Subcutaneous adipose tissue (tissue), 4 donors: ENCODE results near the gene STEAP2. TPM values are rescaled to one million over a fixed set of nuclear protein-coding genes. Genes with fewer than 3 reads are reported as not detected.

ENCODE experiments used
- total RNA-seq, 4 donors: library from RNA; depleted of rRNA; stranded (reverse); fragments of >200 nt; gene quantifications; one replicate each; pipeline ENCODE4 v1.1.0, GENCODE V29; 2016
- TF ChIP-seq, protein P1 (sequence below): fragments of 450-650 bp; IDR thresholded peaks from one replicate; pipeline ENCODE4 v1.5.1; 2016; ENCODE audit warnings: low read depth, mild to moderate bottlenecking, control low read depth, antibody characterized with exemption, moderate library complexity

The STEAP2 gene
- total RNA-seq, 4 donors from 2014 or later: 10.5 to 21.2 (median 17.1) TPM

DNA sequence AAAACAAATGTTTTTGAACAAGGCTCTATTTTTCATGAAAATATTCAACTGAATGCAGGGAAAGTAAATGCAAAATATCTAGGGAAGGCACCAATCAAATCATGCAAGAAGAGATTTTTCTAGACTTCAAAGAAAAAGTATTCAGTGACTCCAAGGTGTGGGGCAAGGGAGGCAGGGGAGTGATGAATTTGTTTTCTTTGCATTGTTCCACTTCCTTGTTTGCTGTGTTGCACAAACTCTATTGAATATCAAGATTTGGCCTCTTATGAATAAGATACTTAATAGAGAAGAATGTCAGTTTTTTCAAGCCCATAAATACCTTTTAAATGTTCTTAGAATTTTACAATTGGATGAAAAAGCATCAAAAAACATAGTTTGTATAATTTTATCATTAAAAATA, 30.9 kb upstream of the STEAP2 start:
- TF ChIP-seq, protein P1, sequence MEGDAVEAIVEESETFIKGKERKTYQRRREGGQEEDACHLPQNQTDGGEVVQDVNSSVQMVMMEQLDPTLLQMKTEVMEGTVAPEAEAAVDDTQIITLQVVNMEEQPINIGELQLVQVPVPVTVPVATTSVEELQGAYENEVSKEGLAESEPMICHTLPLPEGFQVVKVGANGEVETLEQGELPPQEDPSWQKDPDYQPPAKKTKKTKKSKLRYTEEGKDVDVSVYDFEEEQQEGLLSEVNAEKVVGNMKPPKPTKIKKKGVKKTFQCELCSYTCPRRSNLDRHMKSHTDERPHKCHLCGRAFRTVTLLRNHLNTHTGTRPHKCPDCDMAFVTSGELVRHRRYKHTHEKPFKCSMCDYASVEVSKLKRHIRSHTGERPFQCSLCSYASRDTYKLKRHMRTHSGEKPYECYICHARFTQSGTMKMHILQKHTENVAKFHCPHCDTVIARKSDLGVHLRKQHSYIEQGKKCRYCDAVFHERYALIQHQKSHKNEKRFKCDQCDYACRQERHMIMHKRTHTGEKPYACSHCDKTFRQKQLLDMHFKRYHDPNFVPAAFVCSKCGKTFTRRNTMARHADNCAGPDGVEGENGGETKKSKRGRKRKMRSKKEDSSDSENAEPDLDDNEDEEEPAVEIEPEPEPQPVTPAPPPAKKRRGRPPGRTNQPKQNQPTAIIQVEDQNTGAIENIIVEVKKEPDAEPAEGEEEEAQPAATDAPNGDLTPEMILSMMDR: no peak

DNA sequence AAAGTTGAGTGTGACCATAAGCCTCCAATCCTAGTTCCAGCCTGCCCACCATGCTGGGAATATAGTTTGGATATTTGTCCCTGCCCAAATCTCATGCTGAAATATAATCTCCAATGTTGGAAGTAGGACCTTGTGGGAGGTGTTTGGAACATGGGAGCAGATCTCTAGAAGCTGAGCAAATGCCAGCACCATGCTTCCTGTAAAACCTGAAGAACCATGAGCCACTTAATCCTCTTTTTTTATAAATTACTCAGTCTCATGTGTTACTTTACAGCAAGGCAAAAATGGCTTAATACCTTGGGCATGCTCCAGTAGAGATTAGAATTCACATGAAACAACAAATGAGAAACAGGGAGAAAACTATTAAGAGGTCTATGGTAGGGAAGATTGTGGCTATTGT, 30.1 kb upstream of the STEAP2 start:
- TF ChIP-seq, protein P1: no peak

DNA sequence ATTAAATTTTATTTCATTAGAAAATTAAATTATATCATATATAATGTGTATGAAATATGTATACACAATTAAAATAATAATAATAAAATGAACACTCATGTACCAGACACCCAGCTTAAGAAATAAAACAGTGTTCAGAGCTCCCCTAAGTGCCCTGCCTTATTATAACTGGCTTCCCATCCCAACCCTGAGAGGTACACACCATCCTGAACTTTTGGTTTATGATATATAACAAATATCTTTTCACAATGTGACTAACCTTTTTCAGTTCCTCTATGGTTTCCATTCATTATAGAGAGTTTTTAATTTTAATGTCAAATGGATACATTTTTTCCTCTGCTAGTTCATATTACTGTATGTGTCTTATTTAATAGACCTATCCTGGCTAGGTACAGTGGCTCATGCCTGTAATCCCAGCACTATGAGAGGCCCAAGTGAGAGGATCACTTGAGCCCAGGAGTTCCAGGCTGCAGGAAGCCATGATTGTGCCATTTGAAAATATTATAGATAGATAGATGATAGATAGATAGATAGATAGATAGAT, 24.0 kb upstream of the STEAP2 start:
- TF ChIP-seq, protein P1: no peak

DNA sequence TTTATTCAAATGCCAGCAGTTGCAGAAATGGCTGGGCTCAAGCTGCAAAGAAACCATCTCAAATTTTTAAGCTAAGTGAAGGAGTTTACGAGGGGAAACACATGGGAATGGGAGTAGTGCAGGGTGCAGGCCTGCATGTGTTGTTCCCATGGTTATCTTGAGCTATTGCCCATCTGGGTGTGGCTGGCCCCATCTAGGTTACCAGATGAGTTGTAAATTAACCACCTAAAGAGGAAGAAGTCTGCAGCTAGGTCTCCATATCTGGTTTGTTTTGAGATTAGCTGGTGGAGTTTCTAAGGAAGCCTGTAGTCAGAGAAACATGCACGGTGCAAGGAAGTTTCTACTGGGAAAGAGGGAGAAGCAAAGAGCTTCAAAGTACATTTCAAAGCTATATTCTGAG, 23.3 kb upstream of the STEAP2 start:
- TF ChIP-seq, protein P1: no peak

DNA sequence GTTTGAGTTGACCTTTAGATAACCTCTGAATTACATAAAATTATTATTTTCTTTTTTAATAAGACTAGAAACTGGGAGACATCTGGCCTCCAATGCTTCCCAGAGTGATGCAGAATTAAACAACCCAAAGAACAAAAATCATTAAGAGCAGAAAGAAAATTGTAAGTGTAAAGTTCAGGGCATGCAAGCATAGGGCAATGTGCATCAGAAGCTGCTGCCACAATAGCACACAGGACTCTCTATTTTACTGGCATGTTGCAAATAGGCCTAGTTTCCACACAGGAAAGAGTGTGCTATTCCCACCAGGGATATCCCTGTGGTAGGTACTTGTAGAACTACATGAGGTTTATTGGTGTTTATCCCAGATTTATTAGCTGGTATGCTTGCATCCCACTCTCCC, 20.5 kb upstream of the STEAP2 start:
- TF ChIP-seq, protein P1: no peak

DNA sequence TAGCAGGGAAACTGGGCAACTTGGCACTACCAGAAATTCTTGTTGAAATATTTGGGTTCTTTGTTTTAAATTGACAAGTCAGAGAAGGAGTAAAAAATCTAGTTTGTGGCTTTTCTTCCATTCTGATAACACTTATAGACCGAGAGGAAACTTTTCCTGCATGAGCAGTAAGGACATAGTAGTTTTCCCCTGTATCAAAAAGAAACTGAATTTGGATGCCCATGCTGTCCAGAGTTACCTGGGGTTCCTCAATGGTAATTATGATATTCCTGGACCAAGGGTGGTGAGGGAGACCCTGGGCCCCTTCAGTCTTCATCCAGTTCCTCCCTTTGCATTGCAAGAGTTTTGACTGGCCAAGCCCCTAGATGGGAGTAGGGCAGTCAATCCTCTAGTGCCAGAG, 19.9 kb upstream of the STEAP2 start:
- TF ChIP-seq, protein P1: no peak

DNA sequence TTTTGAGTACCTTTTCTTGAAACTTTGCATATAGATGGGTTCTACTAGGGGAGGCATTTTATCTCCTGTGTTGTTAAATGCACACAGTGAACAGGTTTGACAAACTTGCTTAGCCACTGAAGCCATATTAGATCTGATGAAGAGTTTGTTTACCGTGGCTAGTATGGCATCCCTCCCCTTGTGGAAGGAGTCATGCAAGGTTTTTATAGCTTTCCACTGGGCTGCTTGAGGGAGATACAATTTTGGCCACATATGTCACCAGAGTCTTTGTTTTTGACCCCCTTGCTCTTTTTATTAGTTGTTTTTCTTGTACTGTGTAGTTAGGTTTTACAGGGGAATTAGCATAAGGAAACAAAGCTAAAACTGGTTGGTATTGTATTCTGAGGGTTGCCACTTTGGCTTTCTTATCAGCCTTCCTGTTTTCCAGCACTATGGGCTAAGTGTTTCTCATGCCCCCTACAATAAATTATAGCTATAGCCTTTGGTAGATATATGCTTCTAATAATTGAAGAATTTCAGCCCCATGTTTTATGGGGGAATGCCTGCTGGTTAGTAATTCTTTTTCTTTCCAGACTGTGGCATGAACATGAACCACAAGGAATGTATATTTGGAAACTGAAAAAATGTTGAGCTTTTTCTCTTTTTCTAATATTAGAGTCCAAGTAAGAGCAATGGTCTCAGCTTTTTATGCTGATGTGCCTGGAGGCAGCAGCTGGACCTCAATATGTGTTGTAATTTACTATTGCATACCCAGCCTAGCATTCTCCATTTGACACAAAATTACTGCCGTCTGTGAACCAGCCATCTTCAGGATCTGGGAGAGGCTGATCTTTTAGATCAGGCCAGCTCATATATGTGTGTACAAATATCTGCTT, 18.4 kb upstream of the STEAP2 start:
- TF ChIP-seq, protein P1: no peak
